ENCODE data around the gene INPP5F.

Gene INPP5F

GRCh38 chr10:119801998-119802538 lies 76.2 kb downstream of the INPP5F start:
- H3K4me1 Mint-ChIP-seq: peaks cover 20% of the 10 kb centered on the region
- ATAC-seq: peak; percentile 78
- H3K36me3 Mint-ChIP-seq: peaks cover 52% of the 10 kb centered on the region
- H3K4me3 Mint-ChIP-seq: peak overlapping the region; percentile 29
- no peaks in the 10 kb centered on the region for H3K9me3 Mint-ChIP-seq
- H3K27me3 Mint-ChIP-seq: no peaks in the 10 kb centered on the region
- peak overlapping the region; percentile 65 for H3K27ac Mint-ChIP-seq

- Mint-ChIP-seq H3K27ac (no peak overlapping the region), H3K4me1 (peaks cover 20% of the 10 kb centered on the region), H3K27me3 (no peaks in the 10 kb centered on the region), H3K4me3 (no peak overlapping the region), H3K36me3 (peaks cover 52% of the 10 kb centered on the region), H3K9me3 (no peaks in the 10 kb centered on the region)
- ATAC-seq: no peak
Observed at GRCh38 chr10:119803264-119803663, 77.4 kb downstream of the INPP5F start.

- H3K4me3 Mint-ChIP-seq: no peak overlapping the region
- ATAC-seq: no peak
- H3K9me3 Mint-ChIP-seq: no peaks in the 10 kb centered on the region
- H3K27me3 Mint-ChIP-seq: no peaks in the 10 kb centered on the region
- H3K4me1 Mint-ChIP-seq: peaks cover 16% of the 10 kb centered on the region
- peaks cover 40% of the 10 kb centered on the region for H3K36me3 Mint-ChIP-seq
- no peak overlapping the region for H3K27ac Mint-ChIP-seq
Observed at GRCh38 chr10:119805702-119806230, 79.9 kb downstream of the INPP5F start.

GRCh38 chr10:119806334-119807130 lies 80.7 kb downstream of the INPP5F start:
- H3K27ac Mint-ChIP-seq: no peak overlapping the region

GRCh38 chr10:119807960-119808697 lies 82.3 kb downstream of the INPP5F start:
- no peak overlapping the region for H3K27ac Mint-ChIP-seq
- H3K27me3 Mint-ChIP-seq: no peaks in the 10 kb centered on the region
- no peaks in the 10 kb centered on the region for H3K9me3 Mint-ChIP-seq
- ATAC-seq: no peak
- no peaks in the 10 kb centered on the region for H3K4me1 Mint-ChIP-seq
- peaks cover 28% of the 10 kb centered on the region for H3K36me3 Mint-ChIP-seq
- H3K4me3 Mint-ChIP-seq: no peak overlapping the region

More at GRCh38 chr10:119806334-119807130, 80.7 kb downstream of the INPP5F start:
- H3K36me3 Mint-ChIP-seq: peaks cover 34% of the 10 kb centered on the region
- H3K27me3 Mint-ChIP-seq: no peaks in the 10 kb centered on the region
- H3K4me1 Mint-ChIP-seq: peaks cover 8% of the 10 kb centered on the region
- H3K9me3 Mint-ChIP-seq: no peaks in the 10 kb centered on the region
- ATAC-seq: no peak
- no peak overlapping the region for H3K4me3 Mint-ChIP-seq

GRCh38 chr10:119811122-119811521 lies 85.3 kb downstream of the INPP5F start:
- Mint-ChIP-seq H3K4me3 (no peak overlapping the region), H3K9me3 (no peaks in the 10 kb centered on the region), H3K36me3 (peaks cover 29% of the 10 kb centered on the region), H3K27ac (no peak overlapping the region), H3K4me1 (peaks cover 13% of the 10 kb centered on the region), H3K27me3 (no peaks in the 10 kb centered on the region)
- no peak for ATAC-seq

GRCh38 chr10:119812684-119813083 lies 86.8 kb downstream of the INPP5F start:
- no peak for ATAC-seq
- Mint-ChIP-seq H3K4me1 (peaks cover 17% of the 10 kb centered on the region), H3K27me3 (no peaks in the 10 kb centered on the region), H3K4me3 (no peak overlapping the region), H3K27ac (no peak overlapping the region), H3K9me3 (no peaks in the 10 kb centered on the region), H3K36me3 (peaks cover 45% of the 10 kb centered on the region)

- Mint-ChIP-seq H3K27ac (no peak overlapping the region), H3K4me3 (no peak overlapping the region), H3K36me3 (peaks cover 55% of the 10 kb centered on the region), H3K4me1 (peaks cover 17% of the 10 kb centered on the region), H3K27me3 (no peaks in the 10 kb centered on the region), H3K9me3 (no peaks in the 10 kb centered on the region)
- ATAC-seq: no peak
Observed at GRCh38 chr10:119815671-119816070, 89.8 kb downstream of the INPP5F start.

GRCh38 chr10:119817991-119818888 lies 92.4 kb downstream of the INPP5F start:
- Mint-ChIP-seq H3K4me3 (no peak overlapping the region), H3K27me3 (no peaks in the 10 kb centered on the region), H3K36me3 (peaks cover 68% of the 10 kb centered on the region), H3K27ac (no peak overlapping the region), H3K4me1 (peaks cover 17% of the 10 kb centered on the region), H3K9me3 (no peaks in the 10 kb centered on the region)
- ATAC-seq: no peak

- Mint-ChIP-seq H3K4me1 (peaks cover 17% of the 10 kb centered on the region), H3K27me3 (no peaks in the 10 kb centered on the region), H3K9me3 (no peaks in the 10 kb centered on the region), H3K27ac (no peak overlapping the region), H3K4me3 (no peak overlapping the region), H3K36me3 (peaks cover 70% of the 10 kb centered on the region)
- ATAC-seq: no peak
Observed at GRCh38 chr10:119818889-119819270, 93.0 kb downstream of the INPP5F start.

- no peak overlapping the region for H3K27ac Mint-ChIP-seq
- H3K9me3 Mint-ChIP-seq: no peaks in the 10 kb centered on the region
- no peak overlapping the region for H3K4me3 Mint-ChIP-seq
- no peaks in the 10 kb centered on the region for H3K27me3 Mint-ChIP-seq
- H3K4me1 Mint-ChIP-seq: peaks cover 3% of the 10 kb centered on the region
- ATAC-seq: no peak
- peaks cover 62% of the 10 kb centered on the region for H3K36me3 Mint-ChIP-seq
Observed at GRCh38 chr10:119821182-119821581, 95.3 kb downstream of the INPP5F start.

GRCh38 chr10:119824299-119824698 lies 98.4 kb downstream of the INPP5F start:
- Mint-ChIP-seq H3K27me3 (no peaks in the 10 kb centered on the region), H3K27ac (no peak overlapping the region), H3K4me3 (no peak overlapping the region), H3K9me3 (no peaks in the 10 kb centered on the region), H3K4me1 (no peaks in the 10 kb centered on the region), H3K36me3 (peaks cover 45% of the 10 kb centered on the region)
- no peak for ATAC-seq

- Mint-ChIP-seq H3K4me1 (no peaks in the 10 kb centered on the region), H3K4me3 (no peak overlapping the region), H3K36me3 (peaks cover 50% of the 10 kb centered on the region), H3K9me3 (no peaks in the 10 kb centered on the region), H3K27ac (no peak overlapping the region), H3K27me3 (no peaks in the 10 kb centered on the region)
- ATAC-seq: no peak
Observed at GRCh38 chr10:119826771-119827170, 100.9 kb downstream of the INPP5F start.

GRCh38 chr10:119827430-119827829 lies 101.6 kb downstream of the INPP5F start:
- Mint-ChIP-seq H3K27ac (no peak overlapping the region), H3K4me3 (no peak overlapping the region), H3K36me3 (peaks cover 52% of the 10 kb centered on the region), H3K9me3 (no peaks in the 10 kb centered on the region), H3K27me3 (no peaks in the 10 kb centered on the region), H3K4me1 (no peaks in the 10 kb centered on the region)
- ATAC-seq: no peak

- H3K9me3 Mint-ChIP-seq: no peaks in the 10 kb centered on the region
- H3K27ac Mint-ChIP-seq: no peak overlapping the region
- H3K36me3 Mint-ChIP-seq: peaks cover 52% of the 10 kb centered on the region
- H3K4me1 Mint-ChIP-seq: peaks cover 15% of the 10 kb centered on the region
- no peak overlapping the region for H3K4me3 Mint-ChIP-seq
- no peaks in the 10 kb centered on the region for H3K27me3 Mint-ChIP-seq
- ATAC-seq: no peak
Observed at GRCh38 chr10:119829429-119829828, 103.6 kb downstream of the INPP5F start.
